ENCODE results near the gene PER1.

- no peak for TF ChIP-seq TAF1 (IDR thresholded peaks at IDR 0.05; ENCODE audit: control insufficient read depth, extremely low read depth, insufficient read depth, low read length, severe bottlenecking)
- TF ChIP-seq POLR2AphosphoS5 (IDR thresholded peaks at IDR 0.05; ENCODE audit: control insufficient read depth, insufficient read depth, low read depth, low read length) = no peak
- TF ChIP-seq NCOA2 (IDR thresholded peaks at IDR 0.05; ENCODE audit: partially characterized antibody in 2 of 2) = no peak
- TF ChIP-seq CTCF (IDR thresholded peaks at IDR 0.05 in 2 of 3, conservative IDR thresholded peaks at IDR 0.05 in 1 of 3; ENCODE audit: insufficient read depth in 2 of 3, low read depth in 1 of 3, low read length in 3 of 3) = no peak
Measured at GRCh38 chr17:8151641-8152111, 528 bp downstream of the PER1 start.

Measured in K562 (cell line).